NCI-H69 (cell line): Measurements from ENCODE around the gene RPH3AL.
A peak's percentile ranks its signal among the peaks of the same experiment; 100 is the strongest.

Experiments
- DNase-seq: peaks from one replicate; lab custom pipeline; 2025; lab: John Stamatoyannopoulos, UW

Gene RPH3AL

DNA sequence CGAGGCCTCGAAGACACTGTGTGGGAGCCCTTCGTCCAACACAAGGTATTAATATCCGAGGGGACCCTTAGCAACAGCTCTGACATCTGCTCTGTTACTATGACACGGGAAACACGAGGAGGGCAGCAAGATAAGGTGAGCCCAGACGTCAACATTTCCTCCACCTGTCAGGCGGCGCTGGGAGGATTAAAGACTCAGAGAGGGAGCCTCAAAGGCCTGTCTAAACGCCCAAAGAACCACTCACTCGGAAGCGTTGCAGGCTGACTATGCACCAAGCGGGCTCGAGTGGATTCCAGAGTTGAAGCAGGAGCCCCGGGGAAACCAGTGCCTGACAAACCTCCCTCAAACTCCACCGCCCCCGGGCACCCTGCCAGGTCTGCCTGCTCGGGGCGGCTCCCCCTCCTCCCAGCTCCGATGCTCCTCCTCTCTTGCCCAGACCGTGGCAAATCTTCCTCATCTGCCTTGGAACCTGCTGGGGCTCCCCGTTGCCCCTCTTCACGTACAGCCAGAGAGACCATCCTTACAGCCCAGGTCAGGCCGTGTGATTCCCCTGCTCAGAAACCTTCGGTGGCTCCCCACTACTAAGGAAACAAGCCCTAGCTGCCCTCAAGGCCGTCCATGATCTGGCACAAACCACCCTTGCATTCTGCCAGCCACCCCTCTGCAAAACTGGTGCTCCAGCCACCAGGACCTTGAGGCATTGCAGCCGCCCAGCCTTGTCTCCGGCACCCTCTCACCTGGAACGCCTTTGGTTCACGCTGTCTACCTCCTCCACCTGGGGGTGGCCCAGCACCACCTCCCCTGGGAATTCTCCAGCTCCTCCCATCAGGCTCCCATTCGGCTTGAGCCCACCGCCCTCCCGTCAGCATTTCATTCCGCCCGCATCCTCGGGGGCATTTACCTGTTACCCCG is 16.2 kb downstream of the RPH3AL start:
- DNase-seq, result peak; percentile 8

DNA sequence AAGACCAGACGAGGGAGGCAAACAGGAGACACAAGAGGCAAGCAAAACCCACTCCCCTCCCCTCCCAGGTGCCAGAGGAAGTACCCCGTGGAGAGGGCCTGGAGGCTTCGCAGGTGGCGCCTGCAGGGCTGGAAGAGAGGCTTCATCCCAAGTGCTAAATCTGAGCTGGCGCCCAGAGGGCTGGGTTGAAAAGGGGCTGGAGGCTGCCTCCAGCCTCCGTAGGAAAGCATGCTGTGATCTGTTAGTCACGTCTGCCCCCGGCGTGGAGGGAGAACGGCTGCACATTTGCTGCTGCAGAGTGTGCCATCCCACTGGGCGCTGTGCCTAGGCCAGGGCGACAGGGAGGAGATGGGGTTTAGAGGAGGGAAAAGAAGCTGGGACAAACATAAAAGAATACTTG is 16.9 kb downstream of the RPH3AL start:
- peak; percentile 26 for DNase-seq

DNA sequence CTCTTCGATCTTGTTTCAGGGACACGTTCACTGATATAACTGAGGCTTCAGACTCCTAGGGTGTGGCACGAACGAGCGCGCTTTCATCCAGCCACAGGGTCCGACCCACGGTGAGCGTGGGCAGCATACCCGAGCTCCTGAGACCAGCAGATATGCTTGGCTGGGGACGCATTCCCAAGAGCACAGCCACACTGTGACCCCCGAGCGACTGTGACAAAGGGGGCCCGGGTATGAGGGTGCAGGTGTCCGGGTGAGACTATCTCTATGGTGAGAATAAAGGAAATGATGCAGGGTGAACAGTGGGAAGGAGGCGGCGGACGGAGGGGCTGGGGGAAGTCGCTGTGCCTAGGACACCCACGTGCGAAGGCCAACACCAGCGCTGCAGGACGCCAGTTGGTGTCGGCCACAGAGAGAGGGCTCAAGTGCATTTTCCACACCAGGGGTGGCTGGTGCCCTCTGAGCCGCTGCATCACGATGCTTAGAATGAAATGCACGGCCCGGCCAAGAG is 17.6 kb downstream of the RPH3AL start:
- no peak for DNase-seq

DNA sequence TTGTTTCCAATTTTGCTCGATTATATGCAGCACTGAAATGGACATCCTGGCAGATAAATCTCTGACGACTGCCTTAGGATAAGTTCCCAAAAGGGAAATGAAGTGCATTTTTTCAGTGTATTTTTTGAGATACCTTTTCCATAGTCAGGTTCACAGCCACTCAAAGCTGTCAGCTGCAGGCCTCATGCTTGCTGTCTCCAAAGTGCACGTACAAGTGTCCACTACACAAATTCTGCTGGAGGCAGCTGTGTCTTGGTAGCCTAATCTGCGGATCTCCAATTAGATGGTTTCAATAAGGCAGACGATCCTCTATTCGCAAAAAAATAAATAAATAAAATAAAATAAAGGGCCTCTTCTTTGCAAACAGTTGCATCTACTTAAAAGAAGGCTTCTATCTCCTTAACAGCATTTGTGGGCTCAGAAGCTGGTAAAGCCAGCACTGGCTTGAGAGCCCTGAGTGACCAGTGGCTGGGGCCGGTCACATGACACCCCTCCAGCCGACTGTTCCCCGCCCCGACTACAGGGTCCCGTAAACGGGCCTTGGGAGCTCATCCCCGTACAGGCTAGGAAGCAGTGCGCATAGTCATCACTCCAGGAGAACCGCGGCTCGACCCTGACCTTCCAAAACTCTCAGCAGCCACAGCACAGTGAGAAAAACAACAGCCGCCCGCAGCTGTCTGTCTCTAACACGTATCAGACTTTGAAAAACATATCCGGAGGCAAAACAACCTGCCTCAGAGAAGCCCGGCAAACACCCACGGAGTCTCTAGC is 18.8 kb downstream of the RPH3AL start:
- no peak for DNase-seq

DNA sequence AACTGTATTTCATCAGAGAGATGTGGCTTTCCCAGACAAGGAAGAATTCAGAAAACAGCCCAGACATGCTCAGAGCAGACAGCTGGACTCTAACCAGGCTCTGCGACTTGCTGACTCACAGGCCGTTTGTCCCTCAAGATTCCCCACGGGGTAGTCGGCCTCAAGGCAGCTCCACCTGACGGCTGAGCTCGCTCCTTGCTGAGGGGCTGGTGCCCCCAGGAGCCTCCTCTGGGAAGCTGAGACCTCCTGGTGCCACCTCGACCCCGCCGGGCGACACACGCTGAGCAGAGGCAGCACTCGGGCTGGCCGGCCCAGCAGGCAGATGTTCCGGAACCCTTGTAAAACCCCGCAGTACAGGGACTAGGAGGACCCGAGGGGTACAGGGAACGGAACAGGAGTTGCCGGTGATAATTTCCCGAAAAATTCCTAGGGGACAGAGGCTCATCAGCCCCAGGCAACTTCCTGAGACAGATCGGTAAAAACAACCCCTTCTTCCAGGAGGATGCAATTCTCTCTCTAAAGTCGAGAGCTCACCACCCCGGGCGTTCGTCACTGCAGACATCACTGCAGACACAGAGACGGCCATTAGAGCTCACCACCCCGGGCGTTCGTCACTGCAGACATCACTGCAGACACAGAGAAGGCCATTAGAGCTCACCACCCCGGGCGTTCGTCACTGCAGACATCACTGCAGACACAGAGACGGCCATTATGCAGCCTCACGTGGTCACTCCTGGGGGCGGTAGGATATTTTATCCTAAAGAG is 19.9 kb downstream of the RPH3AL start:
- no peak for DNase-seq

DNA sequence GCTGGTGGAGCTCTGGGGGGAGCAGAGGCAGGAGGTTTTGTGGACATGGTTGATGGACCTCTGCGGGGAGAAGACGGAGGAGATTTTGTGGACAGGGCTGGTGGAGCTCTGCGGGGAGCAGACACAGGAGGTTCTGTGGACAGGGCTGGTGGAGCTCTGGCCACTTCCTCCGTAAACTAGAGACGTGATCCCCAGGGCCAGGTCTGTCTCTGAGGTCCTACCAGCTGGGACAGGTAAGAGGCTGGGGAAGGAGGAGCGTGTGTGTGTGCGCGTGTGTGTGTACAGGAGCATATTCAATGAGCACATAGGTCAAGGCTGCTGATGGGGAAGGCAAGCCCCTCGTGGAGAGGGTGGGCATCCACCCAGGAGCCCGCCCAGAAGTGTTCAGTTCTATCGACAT is 20.6 kb downstream of the RPH3AL start:
- no peak for DNase-seq

DNA sequence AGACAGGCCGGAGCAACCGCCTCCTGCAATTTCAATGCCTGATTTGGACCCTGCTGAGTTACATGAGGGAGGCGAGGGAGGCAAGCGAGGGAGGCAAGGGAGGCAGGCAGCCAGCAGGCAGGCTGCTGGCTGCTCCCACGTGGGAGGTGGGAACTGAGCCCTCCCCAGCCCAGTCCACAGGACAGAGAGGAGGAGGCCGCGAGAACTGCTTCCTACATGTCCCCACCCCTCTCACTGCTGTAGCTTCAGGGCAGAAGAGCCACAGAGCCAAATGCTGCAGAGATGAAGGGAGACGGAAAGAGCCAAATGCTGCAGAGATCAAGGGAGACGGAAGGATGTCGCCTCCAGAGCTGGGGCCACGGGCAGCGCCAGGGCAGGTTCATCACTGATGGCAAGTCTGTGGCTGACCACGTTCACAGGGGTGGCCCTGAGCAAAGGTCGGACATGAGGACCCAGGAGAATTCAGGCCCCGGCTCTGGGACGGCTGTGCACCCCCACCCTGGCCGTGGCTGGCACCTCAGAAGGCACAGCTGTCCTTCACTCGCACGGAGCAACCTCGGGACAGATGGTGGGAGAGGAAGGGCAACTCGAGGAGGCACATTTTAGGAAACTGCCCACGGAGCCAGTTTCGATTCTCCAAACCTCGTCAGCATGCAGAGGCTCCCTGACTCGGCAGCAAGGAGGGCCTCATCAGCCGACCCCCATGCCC is 21.5 kb downstream of the RPH3AL start:
- no peak for DNase-seq

DNA sequence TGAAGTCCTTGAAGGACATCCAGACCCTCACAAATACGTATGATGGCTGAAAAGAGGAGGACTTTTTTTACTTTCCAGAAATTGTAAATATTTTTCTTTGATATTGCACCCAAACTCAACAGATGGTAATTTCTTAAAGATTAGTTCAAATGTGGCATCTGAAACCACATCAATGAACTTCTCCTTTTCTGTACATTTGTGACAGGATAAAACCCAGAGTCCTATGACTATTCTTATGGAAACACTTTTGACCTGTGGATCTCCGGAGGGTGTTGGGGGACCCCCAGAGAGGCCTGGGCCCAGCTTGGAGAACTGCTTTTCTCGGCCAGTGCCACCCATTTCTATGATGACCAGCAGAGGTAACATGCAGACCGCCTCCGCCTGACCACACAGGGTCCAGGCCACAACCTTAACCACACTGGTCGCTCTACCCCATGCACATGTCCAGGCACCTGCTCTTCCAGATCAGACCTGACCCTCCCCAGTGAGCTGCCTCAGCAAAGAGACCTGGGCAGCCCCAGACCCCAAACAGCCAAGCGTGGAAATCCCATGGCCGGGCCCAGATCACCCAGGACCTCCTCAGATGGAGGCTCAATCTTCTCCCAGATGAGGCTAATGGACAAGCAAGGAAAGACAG is 22.7 kb downstream of the RPH3AL start:
- no peak for DNase-seq

DNA sequence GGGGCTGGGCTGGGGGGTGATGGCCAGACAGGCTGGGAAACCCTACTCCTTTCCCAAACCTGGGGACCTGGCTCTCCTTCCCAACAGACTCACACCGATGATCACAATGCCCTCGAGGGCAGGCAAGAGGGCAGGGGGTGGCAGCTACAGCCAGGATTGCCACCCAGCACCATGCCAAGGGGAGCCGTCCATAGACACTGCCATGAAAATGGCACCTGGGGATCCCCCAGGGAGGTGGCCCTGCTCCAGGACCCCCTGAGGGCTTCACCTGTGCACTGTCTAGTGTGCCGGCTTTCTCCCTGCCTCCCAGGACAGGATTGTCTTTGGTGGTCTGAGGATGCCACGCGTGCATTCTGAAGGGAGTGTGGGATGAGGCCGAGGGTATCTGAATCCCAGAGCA is 24.6 kb downstream of the RPH3AL start:
- DNase-seq, result no peak

DNA sequence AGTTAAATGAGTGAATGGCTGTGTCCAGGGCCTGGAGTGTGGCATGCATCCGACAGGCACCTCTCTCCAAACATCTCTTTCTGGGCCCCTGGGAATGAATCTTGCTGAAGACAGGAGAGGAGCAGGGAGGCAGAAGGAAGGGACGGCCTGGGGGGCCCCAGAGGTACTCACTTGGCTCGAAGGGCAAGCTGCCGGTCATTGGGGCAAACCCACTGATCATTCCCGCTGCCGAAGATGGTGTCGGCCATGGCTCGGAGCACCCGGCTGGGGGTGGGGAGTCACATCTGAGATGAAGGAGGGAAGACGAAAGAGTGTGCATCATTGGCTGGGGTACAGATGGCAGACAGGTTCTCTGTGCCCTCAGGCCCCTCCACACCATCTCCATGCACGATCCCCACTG is 25.3 kb downstream of the RPH3AL start:
- no peak for DNase-seq

DNA sequence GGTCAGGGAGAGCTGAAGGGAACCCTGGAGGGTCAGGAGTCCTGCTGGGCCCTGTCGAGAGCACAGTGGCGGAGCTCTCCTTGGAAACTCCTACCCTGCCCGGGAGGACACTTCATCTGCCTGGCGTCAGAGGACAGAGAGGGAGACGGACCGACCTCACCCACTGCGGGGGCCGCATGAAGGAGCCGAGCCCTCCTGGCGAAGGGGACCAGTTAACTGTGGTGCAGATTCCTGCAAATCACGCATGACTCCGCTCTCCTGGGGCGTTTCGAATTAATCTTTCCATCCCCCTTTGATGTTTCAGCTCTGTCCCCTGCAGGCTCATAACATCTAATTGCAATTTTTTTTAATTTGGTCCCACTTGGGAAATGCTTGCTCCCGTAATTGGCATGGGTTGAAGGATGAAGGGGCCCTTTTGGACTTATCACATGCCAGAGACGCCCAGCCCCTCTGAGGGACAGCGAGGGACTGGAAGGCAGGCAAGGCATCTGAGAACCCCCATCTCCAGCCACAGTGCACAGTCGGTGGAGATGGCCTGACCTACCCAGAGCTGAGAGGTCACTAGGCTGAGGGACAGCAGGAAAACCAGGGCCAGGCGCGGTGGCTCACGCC is 26.5 kb downstream of the RPH3AL start:
- DNase-seq, result no peak

DNA sequence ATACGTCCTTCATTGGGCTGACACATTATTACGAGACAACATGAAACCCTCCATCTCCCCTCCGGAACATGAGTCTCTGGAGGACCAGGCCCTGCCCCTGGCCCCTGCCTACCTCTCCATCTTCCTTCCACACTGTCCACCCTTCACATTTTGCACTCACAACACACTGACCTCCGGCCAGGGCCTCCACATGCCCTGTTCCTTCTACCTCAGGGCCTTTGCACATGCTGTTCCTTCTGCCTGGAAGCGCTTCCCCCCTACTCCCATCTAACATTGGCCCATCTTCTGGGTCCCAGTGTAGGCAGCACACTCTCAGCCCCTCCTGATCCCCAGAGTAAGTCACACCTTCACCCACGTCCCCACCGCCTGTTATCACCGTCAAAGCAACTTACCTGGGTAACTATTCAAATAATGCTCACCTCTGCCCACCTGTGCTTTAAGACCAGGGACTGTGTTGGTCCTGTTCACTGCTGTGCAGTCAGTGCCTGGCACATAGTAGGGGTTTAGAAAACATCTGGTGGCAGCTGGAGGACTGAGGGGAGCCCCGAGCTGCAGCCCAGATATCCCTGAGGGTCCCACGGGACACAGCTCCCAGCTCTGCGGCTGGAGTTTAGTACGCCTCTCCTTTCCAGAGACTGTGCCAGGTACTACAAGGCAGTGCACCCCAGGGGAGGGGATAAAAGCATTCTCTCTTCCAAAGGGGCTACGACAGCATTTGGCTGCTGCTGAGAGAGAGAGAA is 27.2 kb downstream of the RPH3AL start:
- DNase-seq, result no peak

DNA sequence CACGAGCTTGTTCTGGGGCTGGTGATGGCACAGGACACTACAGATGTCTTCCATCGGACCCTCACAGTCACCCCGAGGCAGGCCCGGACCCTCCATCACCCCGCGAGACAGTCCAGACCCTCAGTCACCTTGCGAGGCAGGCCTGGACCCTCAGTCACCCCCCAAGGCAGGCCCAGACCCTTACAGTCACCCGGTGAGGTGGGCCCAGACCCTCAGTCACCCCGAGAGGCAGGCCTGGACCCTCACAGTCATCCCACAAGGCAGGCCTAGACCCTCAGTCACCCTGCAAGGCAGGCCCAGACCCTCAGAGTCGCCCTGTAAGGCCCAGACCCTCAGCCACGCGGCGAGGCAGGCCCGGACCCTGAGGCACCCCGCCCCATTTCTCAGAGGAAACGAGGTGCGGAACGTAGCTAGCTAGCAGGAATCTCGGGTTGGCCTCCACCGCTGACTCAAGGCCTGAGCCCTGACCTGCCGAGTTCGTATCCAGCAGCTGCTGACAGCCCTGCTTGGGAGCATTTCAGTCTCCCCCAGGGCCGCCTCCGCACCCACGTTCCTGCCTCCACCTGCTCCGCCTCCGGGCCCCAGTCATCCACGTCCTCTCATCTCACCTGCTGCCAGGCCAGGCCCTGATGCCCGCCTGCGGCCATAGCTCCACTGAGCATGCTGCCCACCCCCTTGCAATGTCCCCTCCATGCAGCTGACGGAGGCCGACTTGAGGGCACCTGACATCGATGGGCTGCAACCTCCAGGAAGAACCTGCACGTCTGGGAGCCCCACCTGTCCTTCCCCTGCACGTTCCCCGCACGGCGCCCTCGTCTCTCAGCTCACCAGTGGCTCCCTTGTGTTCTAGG is 28.7 kb downstream of the RPH3AL start:
- DNase-seq, result no peak

DNA sequence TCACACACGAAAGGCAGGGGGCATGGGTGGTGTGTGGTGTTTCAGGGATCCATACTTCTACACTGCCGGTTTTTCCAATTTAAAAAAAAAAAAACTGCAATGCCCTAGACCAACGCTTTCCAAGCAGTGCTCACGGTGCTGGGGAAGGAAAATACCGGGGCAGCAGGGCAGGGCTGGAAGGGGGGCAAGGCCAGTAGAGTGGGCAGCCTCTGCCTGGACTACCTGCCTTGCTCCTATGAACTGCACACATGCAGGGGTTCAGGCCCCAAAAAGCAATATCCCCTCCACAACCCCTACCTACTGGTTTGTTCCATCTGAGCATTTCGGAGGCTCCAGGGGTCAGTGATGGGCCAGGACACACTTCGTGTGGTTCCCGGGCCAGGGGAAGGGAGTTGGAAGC is 29.4 kb downstream of the RPH3AL start:
- no peak for DNase-seq

DNA sequence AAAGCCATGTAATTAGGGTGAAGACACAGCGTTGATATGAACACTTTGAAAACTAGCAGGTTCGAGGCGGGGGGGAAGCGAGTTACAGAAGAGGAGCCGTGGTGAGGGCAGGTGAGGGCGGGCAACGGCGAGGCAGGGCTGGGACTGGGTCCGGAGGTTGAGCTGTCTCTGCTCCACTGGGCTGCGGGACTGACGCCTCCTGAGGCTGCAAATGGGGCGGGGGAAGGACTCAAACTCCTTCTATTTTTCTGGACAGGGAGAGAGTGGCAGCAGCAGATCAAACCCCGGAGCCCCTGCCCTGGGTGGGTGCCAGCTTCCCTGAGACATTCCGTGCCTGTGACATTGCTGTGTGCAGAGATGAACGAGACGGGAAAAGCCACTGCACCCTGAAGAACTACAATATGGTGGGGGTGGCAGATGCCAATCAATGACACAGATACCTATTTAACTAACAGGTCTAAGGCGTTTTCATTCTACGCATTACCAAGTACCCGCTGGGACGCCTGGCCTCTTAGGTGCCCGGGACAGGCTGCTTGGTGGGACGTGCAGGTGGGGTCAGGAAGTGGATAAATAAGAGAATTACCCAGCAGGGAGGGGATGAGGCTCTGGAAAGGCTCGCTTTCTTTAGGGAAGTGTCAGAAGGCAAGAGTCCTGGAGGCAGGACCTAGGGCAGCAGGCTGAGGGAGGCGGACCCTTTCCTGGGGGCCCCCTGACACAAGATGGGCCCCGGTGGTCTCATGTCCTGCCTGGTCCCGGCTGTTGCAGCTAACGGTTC is 30.4 kb downstream of the RPH3AL start:
- no peak for DNase-seq

DNA sequence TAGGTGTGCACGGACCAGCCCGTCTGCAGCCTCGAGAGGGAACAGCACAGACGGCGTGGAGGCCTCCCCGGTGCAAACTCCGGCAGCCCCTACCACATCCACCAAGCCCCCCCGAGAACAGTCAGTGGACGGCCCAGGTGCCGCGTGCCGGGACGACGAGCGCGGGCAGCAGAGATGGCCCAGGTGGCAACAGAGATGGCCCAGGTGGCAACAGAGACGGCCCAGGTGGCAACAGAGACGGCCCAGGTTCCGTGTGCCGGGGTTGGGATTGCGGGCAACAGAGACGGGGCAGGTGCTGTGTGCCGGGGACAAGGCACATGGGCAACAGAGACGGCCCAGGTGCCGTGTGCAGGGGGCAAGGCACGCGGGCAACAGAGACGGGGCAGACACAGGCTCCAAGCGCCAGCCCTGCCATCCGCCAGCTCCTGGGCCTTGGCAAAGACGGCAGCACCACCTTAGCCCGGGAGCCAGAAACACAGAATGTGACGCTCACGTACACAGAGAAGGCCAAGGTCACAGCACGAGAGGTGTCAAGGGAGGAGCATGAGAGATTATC is 31.1 kb downstream of the RPH3AL start:
- DNase-seq, result no peak

DNA sequence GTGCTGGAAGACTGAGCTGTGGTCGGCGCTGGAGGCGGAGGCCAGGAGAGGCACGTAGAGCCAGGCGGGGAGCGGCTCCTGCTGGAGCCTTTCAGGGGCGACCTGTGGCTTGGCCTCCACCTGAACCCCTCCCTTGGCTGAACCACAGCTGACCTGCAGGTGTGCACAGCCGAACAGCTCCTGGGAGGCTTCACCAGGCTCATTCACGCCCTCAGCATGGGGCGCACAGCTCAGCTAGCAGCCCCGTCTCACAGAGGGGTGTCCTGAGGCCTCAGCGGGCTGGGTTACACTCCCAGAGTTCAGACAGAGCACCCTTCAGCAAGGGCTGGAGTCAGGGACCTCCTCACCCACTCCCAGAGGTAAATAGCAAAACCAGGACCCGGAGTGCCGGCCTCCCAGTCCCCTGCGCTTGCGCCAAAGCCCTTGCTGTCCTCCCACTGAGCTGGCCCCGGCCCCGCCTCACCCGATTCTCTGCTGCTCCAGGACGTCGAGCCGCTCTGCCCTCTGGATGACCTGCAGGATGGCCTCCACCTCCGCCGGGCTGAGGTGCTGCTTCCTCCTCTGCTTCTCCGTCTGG is 31.7 kb downstream of the RPH3AL start:
- no peak for DNase-seq

DNA sequence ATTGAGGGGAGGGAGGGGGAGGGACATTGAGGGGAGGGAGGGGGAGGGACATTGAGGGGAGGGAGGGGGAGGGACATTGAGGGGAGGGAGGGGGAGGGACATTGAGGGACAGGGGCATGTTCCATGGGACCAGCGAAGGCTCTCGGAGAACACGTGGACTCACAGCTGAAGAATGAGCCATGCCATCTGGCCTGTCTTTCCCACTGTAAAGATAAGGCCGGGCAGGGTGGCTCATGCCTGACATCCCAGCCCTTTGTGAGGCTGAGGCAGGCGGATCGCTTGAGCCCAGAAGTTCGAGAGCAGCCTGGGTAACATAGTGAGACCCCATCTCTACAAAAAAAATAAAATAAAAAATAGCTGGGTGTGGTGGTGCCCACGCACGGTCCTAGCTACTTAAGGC is 32.5 kb downstream of the RPH3AL start:
- DNase-seq, result no peak
